B cell (primary cell): Measurements from ENCODE around the gene FIZ1. TPM values are rescaled to one million over a fixed set of nuclear protein-coding genes. Genes with fewer than 3 reads are reported as not detected.

ENCODE experiments used
- ATAC-seq: fragments of 200-7000 bp; cut with Tn5 transposase; one replicate; pipeline ENCODE4 v1.10.0; 2021; ENCODE audit warnings: low read depth, mild to moderate bottlenecking, moderate number of reproducible peaks, moderate library complexity
- CTCF ChIA-PET: fragments of 350-600 bp; sonication (Branson Sonifier 250); formaldehyde crosslinking; loops from one replicate; lab custom pipeline; 2021; ENCODE audit warnings: antibody characterized with exemption, inconsistent platforms; lab: Charles Lee
- POLR2A ChIA-PET: fragments of 350-600 bp; sonication (Branson Sonifier 250); formaldehyde crosslinking; loops from one replicate; lab custom pipeline; 2021; ENCODE audit warnings: antibody characterized with exemption; lab: Charles Lee
- DNase-seq: peaks from one replicate; pipeline ENCODE4 v3.0.0; 2013
- H2AFZ ChIP-seq: 2 replicates; pipeline ENCODE4 v1.6.1; 2012; ENCODE audit warnings: mild to moderate bottlenecking, low read depth, low read length; ENCODE audit not compliant: insufficient read depth, poor library complexity, severe bottlenecking
- H3K27ac ChIP-seq, 2 donors: 1 replicate in 1 of 2; 2 replicates in 1 of 2; pipeline ENCODE4 v1.5.1; 2012 to 2013; ENCODE audit warnings: low read length in 2 of 2, mild to moderate bottlenecking in 2 of 2, moderate library complexity in 1 of 2
- H3K27me3 ChIP-seq, 4 experiments: fragments of 200-600 bp in 1 of 4; sonication (generic) in 1 of 4; replicated peaks in 1 of 4; 1 replicate in 2 of 4; 2 replicates in 2 of 4; pipeline versions ENCODE4 v1.6.1 to v1.7.0; 2013 to 2016; ENCODE audit warnings: low read length in 3 of 4, mild to moderate bottlenecking in 2 of 4, mixed read lengths in 1 of 4, moderate library complexity in 1 of 4; ENCODE audit not compliant: insufficient read depth in 4 of 4, control insufficient read depth in 3 of 4; ENCODE audit errors: control extremely low read depth in 1 of 4
- H3K36me3 ChIP-seq, 2 experiments: replicated peaks in 1 of 2; 1 replicate in 1 of 2; 2 replicates in 1 of 2; pipeline versions ENCODE4 v1.6.1 to v1.7.1; 2013; ENCODE audit warnings: low read length in 1 of 2; ENCODE audit not compliant: insufficient read depth in 2 of 2, control insufficient read depth in 1 of 2; ENCODE audit errors: control extremely low read depth in 1 of 2, extremely low read depth in 1 of 2
- H3K4me1 ChIP-seq, 2 donors: fragments of 200-600 bp in 1 of 2; sonication (generic) in 1 of 2; 1 replicate in 1 of 2; 2 replicates in 1 of 2; pipeline versions ENCODE4 v1.5.1 to v1.6.1; 2013 to 2017; ENCODE audit warnings: low read length in 2 of 2; ENCODE audit not compliant: control insufficient read depth in 2 of 2, insufficient read depth in 2 of 2
- H3K4me2 ChIP-seq: replicated peaks from 2 replicates; pipeline ENCODE3; 2012; ENCODE audit warnings: mild to moderate bottlenecking, low read depth, low read length; ENCODE audit not compliant: poor library complexity, severe bottlenecking
- H3K4me3 ChIP-seq, 5 experiments: fragments of 200-600 bp in 1 of 5; sonication (generic) in 1 of 5; 1 replicate in 3 of 5; 2 replicates in 2 of 5; pipeline versions ENCODE4 v1.5.1 to v1.7.0; 2011 to 2016; ENCODE audit warnings: low read length in 4 of 5, mild to moderate bottlenecking in 4 of 5, low read depth in 2 of 5, control low read depth in 1 of 5, moderate library complexity in 1 of 5; ENCODE audit not compliant: insufficient read depth in 1 of 5; ENCODE audit errors: control extremely low read depth in 1 of 5, extremely low read depth in 1 of 5
- H3K79me2 ChIP-seq: fragments of 200-600 bp; sonication (generic); one replicate; pipeline ENCODE4 v1.6.0; 2016; ENCODE audit warnings: low read length; ENCODE audit not compliant: control insufficient read depth, insufficient read depth
- H3K9ac ChIP-seq: fragments of 200-600 bp; sonication (generic); 2 replicates; pipeline ENCODE4 v1.6.1; 2017; ENCODE audit warnings: mild to moderate bottlenecking, low read length, moderate library complexity
- H3K9me3 ChIP-seq, 3 donors: one replicate each; pipeline versions ENCODE4 v1.6.1 to v1.7.1; 2013; ENCODE audit warnings: low read length in 2 of 3; ENCODE audit not compliant: control insufficient read depth in 2 of 3, insufficient read depth in 1 of 3; ENCODE audit errors: control extremely low read depth in 1 of 3
- H4K20me1 ChIP-seq: 2 replicates; pipeline ENCODE4 v1.6.0; 2012; ENCODE audit warnings: mild to moderate bottlenecking, low read length; ENCODE audit not compliant: insufficient read depth, control insufficient read depth, poor library complexity, severe bottlenecking
- H3K27ac Mint-ChIP-seq: one replicate; pipeline ENCODE4 v1.8.0; 2021; ENCODE audit warnings: mixed read lengths
- H3K27me3 Mint-ChIP-seq: one replicate; pipeline ENCODE4 v1.8.0; 2021; ENCODE audit warnings: mixed read lengths
- H3K4me1 Mint-ChIP-seq: one replicate; pipeline ENCODE4 v1.8.0; 2021; ENCODE audit warnings: mixed read lengths
- H3K4me3 Mint-ChIP-seq: one replicate; pipeline ENCODE4 v1.8.0; 2021; ENCODE audit warnings: mixed read lengths
- H3K9me3 Mint-ChIP-seq: one replicate; pipeline ENCODE4 v1.8.0; 2022; ENCODE audit warnings: mixed read lengths; ENCODE audit not compliant: insufficient read depth
- CTCF ChIP-seq: fragments of 200-600 bp; IDR thresholded peaks from one replicate; pipeline ENCODE4 v1.8.0; 2022; ENCODE audit warnings: antibody characterized with exemption, mild to moderate bottlenecking
- EZH2 ChIP-seq: IDR thresholded peaks from 2 replicates; pipeline ENCODE4 v1.6.1; 2012; ENCODE audit warnings: borderline replicate concordance, low read depth, mild to moderate bottlenecking, moderate library complexity, low read length; ENCODE audit not compliant: insufficient read depth, poor library complexity, severe bottlenecking
- WGBS: methylation state at CpG from one replicate; pipeline ENCODE4 v1.1.5; 2013; ENCODE audit warnings: missing lambda C conversion rate; ENCODE audit not compliant: insufficient coverage; 5-methylcytosine and 5-hydroxymethylcytosine counted together
- intact Hi-C: fragments of 100-400 bp; cut with micrococcal nuclease; formaldehyde crosslinking; loops from one replicate; pipeline ENCODE4 v1.10.0; 2022
- polyA plus RNA-seq: library from polyadenylated mRNA; depleted of rRNA; stranded (reverse); fragments of >200 nt; gene quantifications from 2 replicates; pipeline ENCODE4 v1.2.3, GENCODE V29; 2012
- total RNA-seq, 2 donors: library from RNA; stranded (reverse); fragments of 120-200 nt in 1 of 2; gene quantifications; 1 replicate in 1 of 2; 2 replicates in 1 of 2; pipeline versions ENCODE4 v1.2.3 to v1.2.4, GENCODE V29; 2013 to 2022

FIZ1 gene
- total and polyA plus RNA-seq, 2 donors (not counting 1 experiment from before 2014, with no cell fraction given), result 8.0 to 26.4 TPM

- WGBS, result 100% methylated on average over 2 of the region's 7 CpGs
- no peak for TF ChIP-seq EZH2
- no peak for TF ChIP-seq CTCF
- peaks cover 2% of the 10 kb centered on the region for H3K4me1 Mint-ChIP-seq
- Histone ChIP-seq H3K9me3 (no peaks in the 10 kb centered on the region), H3K36me3 (no peaks in the 10 kb centered on the region), H3K79me2 (no peaks in the 10 kb centered on the region), H2AFZ (no peak overlapping the region), H3K4me1 (no peaks in the 10 kb centered on the region), H3K27me3 (peaks cover 0 to 14% (median 4%) of the 10 kb centered on the region in 4 experiments), H3K4me2 (no peak overlapping the region), H3K9ac (no peak overlapping the region), H3K27ac (no peak overlapping the region), H3K4me3 (no peak overlapping the region), H4K20me1 (no peaks in the 10 kb centered on the region)
- H3K27ac Mint-ChIP-seq, result no peak overlapping the region
- ATAC-seq, result no peak
- no peaks in the 10 kb centered on the region for H3K9me3 Mint-ChIP-seq
- POLR2A ChIA-PET, result no interaction called here
- CTCF ChIA-PET, result no interaction called here
- peaks cover 48% of the 10 kb centered on the region for H3K27me3 Mint-ChIP-seq
- no peak for DNase-seq
- H3K4me3 Mint-ChIP-seq, result no peak overlapping the region
- intact Hi-C loops, result no loop called here
These were observed 49.0 kb downstream of the FIZ1 start for GRCh38 chr19:55550321-55550650.

- ATAC-seq (no peak), DNase-seq (no peak)
- H3K36me3 ChIP-seq, result no peaks in the 10 kb centered on the region
- no peaks in the 10 kb centered on the region for H3K9me3 ChIP-seq
- H3K4me1 ChIP-seq, result no peaks in the 10 kb centered on the region
- Mint-ChIP-seq H3K27me3 (peaks cover 48% of the 10 kb centered on the region), H3K27ac (no peak overlapping the region), H3K4me3 (no peak overlapping the region), H3K9me3 (no peaks in the 10 kb centered on the region), H3K4me1 (peaks cover 2% of the 10 kb centered on the region)
- 39% methylated on average over 16 of the region's 36 CpGs for WGBS
- H3K27ac ChIP-seq, result no peak overlapping the region
- no peak overlapping the region for H3K9ac ChIP-seq
- H2AFZ ChIP-seq, result no peak overlapping the region
- H3K4me3 ChIP-seq, result no peak overlapping the region
- intact Hi-C loops, result no loop called here
- no peaks in the 10 kb centered on the region for H4K20me1 ChIP-seq
- no peaks in the 10 kb centered on the region for H3K79me2 ChIP-seq
- H3K4me2 ChIP-seq, result no peak overlapping the region
- ChIA-PET POLR2A (no interaction called here), CTCF (no interaction called here)
- TF ChIP-seq EZH2, result no peak
- TF ChIP-seq CTCF, result no peak
- H3K27me3 ChIP-seq, result peaks cover 0 to 18% (median 4%) of the 10 kb centered on the region in 4 experiments
These were observed 49.6 kb downstream of the FIZ1 start for GRCh38 chr19:55549500-55550320.
